ENCODE measurements around the gene PAIP2B.

The PAIP2B gene, protein sequence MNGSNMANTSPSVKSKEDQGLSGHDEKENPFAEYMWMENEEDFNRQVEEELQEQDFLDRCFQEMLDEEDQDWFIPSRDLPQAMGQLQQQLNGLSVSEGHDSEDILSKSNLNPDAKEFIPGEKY

DNA sequence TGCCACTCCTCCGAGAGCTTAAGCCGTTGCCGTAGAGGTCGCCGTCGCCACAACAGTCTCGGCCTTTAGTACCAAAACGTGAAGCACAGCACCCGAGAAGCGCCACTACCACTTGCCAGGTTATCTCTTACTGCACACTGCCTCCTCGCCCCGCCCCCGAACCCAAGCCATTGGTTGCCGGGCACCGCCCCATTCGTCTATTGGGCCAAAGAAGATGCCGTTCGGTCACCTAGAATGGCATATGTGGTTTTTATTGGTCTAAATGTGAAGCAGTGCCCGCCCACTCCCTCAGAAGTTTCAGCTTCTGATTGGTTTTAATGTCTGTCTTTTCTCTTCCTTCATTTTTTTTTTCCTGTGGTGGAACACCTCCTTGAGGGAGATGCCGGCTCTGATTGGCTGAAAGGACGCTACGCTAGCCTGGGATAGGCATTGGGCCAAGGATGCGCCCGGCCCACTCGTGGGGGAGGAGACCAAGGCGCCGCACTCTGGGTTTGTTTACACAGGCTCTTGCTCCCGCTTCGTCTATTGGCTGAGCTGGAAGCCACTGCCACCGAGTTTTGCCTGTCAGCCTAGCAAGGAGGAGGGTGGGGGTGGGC is at the start of gene PAIP2B:
Gene PAIP2B (minus strand): TSS at position 139 of the 596 bp plus-strand sequence. CDS start 24,514 bp downstream, outside the sequence.
- Histone ChIP-seq H3K27ac (ENCODE audit: low read length) (peak within 1 kb of the TSS; percentile 53), H3K4me3 (ENCODE audit: low read length in 2 of 2) (peak within 1 kb of the TSS; percentile 93 to 97), H3K9ac (ENCODE audit: low read length in 2 of 2) (peak within 1 kb of the TSS; percentile 74 to 82), H3K27me3 (ENCODE audit: control insufficient read depth in 1 of 2, insufficient read depth in 2 of 2, low read length in 2 of 2) (no peaks in the 10 kb centered on the region), H3K36me3 (ENCODE audit: control insufficient read depth in 2 of 2, insufficient read depth in 2 of 2, low read length in 2 of 2) (no peaks in the 10 kb centered on the region), H3K4me1 (ENCODE audit: control insufficient read depth, insufficient read depth, low read length) (peaks cover 9% of the 10 kb centered on the region), H3K9me3 (ENCODE audit: control insufficient read depth in 2 of 2, low read length in 2 of 2) (no peaks in the 10 kb centered on the region)

DNA sequence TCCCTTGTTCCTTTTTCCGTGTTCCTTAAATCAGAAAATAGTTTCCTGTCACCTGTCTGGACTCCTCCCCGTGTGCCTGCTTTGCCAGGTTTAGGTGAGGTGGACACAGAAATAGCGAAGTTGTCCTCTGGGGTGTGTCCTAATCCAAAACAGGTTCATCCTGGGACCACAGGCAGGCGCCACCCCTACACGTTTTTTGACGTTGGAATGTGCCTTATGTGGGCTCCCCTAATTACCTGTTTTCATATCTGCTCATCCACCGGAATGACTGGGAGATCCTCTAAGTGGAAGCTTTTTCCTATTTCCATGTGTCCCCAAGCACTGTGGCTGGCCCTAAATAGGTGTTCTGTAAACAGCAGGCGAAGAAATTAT is 49.0 kb upstream of the PAIP2B start:
- Histone ChIP-seq H3K9me3 (ENCODE audit: control insufficient read depth in 2 of 2, low read length in 2 of 2) (no peaks in the 10 kb centered on the region), H3K36me3 (ENCODE audit: control insufficient read depth in 2 of 2, insufficient read depth in 2 of 2, low read length in 2 of 2) (no peaks in the 10 kb centered on the region), H3K27me3 (ENCODE audit: control insufficient read depth in 1 of 2, insufficient read depth in 2 of 2, low read length in 2 of 2) (peaks cover 10 to 18% of the 10 kb centered on the region in 2 donors), H3K4me3 (ENCODE audit: low read length in 2 of 2) (peak overlapping the region; percentile 46 to 75), H3K27ac (ENCODE audit: low read length) (no peak overlapping the region), H3K9ac (ENCODE audit: low read length in 2 of 2) (no peak overlapping the region), H3K4me1 (ENCODE audit: control insufficient read depth, insufficient read depth, low read length) (peaks cover 20% of the 10 kb centered on the region)

DNA sequence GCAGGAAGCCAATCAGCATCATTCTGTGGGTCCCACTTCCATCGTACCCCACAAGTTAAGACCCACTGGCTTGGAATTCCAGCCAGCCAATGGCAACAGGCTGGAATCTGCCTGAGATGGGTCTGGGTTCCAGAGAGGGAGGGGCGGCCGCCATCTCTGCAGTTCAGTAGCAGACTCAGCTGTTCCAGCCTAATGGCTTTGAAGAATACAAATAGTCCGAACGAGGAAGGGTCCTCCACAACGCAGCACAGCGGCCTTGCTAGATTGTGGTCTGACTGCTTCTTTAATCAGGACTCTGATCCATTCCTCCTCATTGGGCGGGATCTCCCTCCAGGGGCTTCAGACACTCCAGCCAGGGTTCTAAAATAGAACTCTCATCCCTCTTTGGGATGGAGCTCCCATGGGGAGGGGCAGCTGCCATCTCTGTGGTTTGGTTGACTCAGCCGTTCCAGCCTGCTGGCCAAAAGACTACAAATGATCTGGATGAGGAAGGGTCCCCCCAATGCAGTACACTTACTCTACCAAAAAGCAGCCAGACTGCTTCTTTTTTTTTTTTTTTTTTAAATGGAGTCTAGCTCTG is 42.7 kb upstream of the PAIP2B start:
- H3K27ac ChIP-seq (ENCODE audit: low read length) = no peak overlapping the region
- H3K4me1 ChIP-seq (ENCODE audit: control insufficient read depth, insufficient read depth, low read length) = no peaks in the 10 kb centered on the region

DNA sequence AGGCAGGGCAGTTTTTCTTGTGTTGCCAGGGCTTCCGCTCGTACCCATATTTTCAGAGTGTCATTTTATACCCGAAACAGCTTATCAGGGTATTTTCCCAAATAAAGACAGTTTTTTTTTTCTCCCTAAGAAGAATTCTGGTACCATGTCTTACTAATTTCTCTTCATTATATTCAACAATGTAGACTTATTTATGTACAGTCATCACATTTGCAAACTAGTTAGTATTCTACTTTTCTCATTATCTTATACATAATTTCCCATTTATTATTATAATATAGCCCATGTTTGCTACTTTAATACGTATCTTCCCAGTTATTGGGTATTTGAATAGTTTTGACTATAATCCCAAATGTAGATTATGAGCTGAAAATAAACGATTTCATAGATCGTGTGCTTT is 36.5 kb upstream of the PAIP2B start:
- H3K36me3 ChIP-seq (ENCODE audit: control insufficient read depth in 2 of 2, insufficient read depth in 2 of 2, low read length in 2 of 2) = no peaks in the 10 kb centered on the region
- H3K4me1 ChIP-seq (ENCODE audit: control insufficient read depth, insufficient read depth, low read length) = no peaks in the 10 kb centered on the region
- H3K9ac ChIP-seq (ENCODE audit: low read length in 2 of 2) = no peak overlapping the region
- H3K27ac ChIP-seq (ENCODE audit: low read length) = no peak overlapping the region
- peaks cover 0 to 3% of the 10 kb centered on the region in 2 donors for H3K27me3 ChIP-seq (ENCODE audit: control insufficient read depth in 1 of 2, insufficient read depth in 2 of 2, low read length in 2 of 2)
- H3K9me3 ChIP-seq (ENCODE audit: control insufficient read depth in 2 of 2, low read length in 2 of 2) = no peaks in the 10 kb centered on the region
- H3K4me3 ChIP-seq (ENCODE audit: low read length in 2 of 2) = no peak overlapping the region

More for the DNA sequence above, 42.7 kb upstream of the PAIP2B start:
- no peak overlapping the region for H3K4me3 ChIP-seq (ENCODE audit: low read length in 2 of 2)
- peaks cover 0 to 3% of the 10 kb centered on the region in 2 donors for H3K27me3 ChIP-seq (ENCODE audit: control insufficient read depth in 1 of 2, insufficient read depth in 2 of 2, low read length in 2 of 2)
- no peak overlapping the region for H3K9ac ChIP-seq (ENCODE audit: low read length in 2 of 2)
- no peaks in the 10 kb centered on the region for H3K36me3 ChIP-seq (ENCODE audit: control insufficient read depth in 2 of 2, insufficient read depth in 2 of 2, low read length in 2 of 2)
- H3K9me3 ChIP-seq (ENCODE audit: control insufficient read depth in 2 of 2, low read length in 2 of 2) = no peaks in the 10 kb centered on the region

DNA sequence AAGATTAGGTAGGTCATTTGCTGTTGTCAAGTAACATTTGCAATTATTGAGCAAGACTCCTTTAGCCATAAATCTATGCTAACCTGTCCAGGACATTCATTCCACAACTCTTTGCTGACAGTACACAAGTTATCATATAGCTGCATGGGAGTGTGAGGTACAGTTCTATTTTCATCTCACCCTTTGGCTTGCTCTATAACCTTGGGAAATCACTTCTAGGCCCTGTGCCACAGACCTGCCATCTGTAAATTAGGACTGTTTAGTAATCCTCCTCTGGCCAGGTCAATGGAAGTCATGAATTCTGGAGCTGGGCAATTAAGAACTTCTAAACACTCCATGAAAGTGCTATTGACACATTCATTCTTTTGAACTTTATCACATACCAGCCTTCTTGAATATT is 34.6 kb upstream of the PAIP2B start:
- Histone ChIP-seq H3K9me3 (ENCODE audit: control insufficient read depth in 2 of 2, low read length in 2 of 2) (no peaks in the 10 kb centered on the region), H3K9ac (ENCODE audit: low read length in 2 of 2) (no peak overlapping the region), H3K27ac (ENCODE audit: low read length) (no peak overlapping the region), H3K36me3 (ENCODE audit: control insufficient read depth in 2 of 2, insufficient read depth in 2 of 2, low read length in 2 of 2) (no peaks in the 10 kb centered on the region), H3K27me3 (ENCODE audit: control insufficient read depth in 1 of 2, insufficient read depth in 2 of 2, low read length in 2 of 2) (peaks cover 0 to 3% of the 10 kb centered on the region in 2 donors), H3K4me3 (ENCODE audit: low read length in 2 of 2) (no peak overlapping the region), H3K4me1 (ENCODE audit: control insufficient read depth, insufficient read depth, low read length) (no peaks in the 10 kb centered on the region)

DNA sequence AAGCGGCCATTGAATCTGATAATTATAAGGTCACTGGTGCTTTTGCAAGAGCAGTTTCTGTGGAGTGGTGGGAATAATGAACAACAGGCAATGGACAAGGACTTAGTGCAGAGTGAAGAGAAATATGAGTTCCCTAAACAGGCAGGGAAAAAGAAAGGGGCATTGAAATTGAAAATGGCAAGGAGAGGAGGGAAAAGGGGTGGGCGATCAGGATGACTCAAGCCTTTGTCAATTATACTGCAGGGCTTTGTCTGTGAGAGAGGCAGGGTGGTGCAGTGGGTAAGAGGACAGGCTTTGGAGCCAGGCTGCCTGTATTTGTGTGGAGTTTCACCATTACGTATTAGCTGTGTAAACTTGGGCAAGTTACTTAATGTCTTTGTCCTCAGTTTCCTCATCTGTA is 29.5 kb upstream of the PAIP2B start:
- Histone ChIP-seq H3K4me3 (ENCODE audit: low read length in 2 of 2) (no peak overlapping the region), H3K9ac (ENCODE audit: low read length in 2 of 2) (no peak overlapping the region), H3K27me3 (ENCODE audit: control insufficient read depth in 1 of 2, insufficient read depth in 2 of 2, low read length in 2 of 2) (peaks cover 0 to 4% of the 10 kb centered on the region in 2 donors), H3K9me3 (ENCODE audit: control insufficient read depth in 2 of 2, low read length in 2 of 2) (no peaks in the 10 kb centered on the region), H3K27ac (ENCODE audit: low read length) (no peak overlapping the region), H3K4me1 (ENCODE audit: control insufficient read depth, insufficient read depth, low read length) (no peaks in the 10 kb centered on the region), H3K36me3 (ENCODE audit: control insufficient read depth in 2 of 2, insufficient read depth in 2 of 2, low read length in 2 of 2) (no peaks in the 10 kb centered on the region)

DNA sequence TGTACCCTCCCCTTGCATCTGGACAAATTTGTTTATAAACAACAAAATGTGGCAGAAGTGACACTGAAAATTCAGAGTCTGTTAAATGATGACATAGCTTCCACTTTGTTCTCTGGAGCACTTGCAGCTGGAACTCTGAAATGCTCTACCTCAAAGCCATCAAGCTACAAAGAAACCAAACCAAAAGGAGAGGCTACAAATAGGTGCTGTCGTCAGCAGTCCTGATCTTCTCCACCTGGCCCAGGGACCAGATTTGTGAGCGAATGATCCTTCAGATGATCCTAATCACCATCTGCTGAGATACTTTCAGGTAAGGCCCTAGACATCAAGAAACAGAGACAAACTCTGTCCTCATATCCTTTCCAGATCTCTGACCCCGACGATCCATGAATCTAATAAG is 27.9 kb upstream of the PAIP2B start:
- no peaks in the 10 kb centered on the region for H3K36me3 ChIP-seq (ENCODE audit: control insufficient read depth in 2 of 2, insufficient read depth in 2 of 2, low read length in 2 of 2)
- no peaks in the 10 kb centered on the region for H3K9me3 ChIP-seq (ENCODE audit: control insufficient read depth in 2 of 2, low read length in 2 of 2)
- peaks cover 0 to 2% of the 10 kb centered on the region in 2 donors for H3K27me3 ChIP-seq (ENCODE audit: control insufficient read depth in 1 of 2, insufficient read depth in 2 of 2, low read length in 2 of 2)
- H3K9ac ChIP-seq (ENCODE audit: low read length in 2 of 2) = no peak overlapping the region
- no peak overlapping the region for H3K4me3 ChIP-seq (ENCODE audit: low read length in 2 of 2)
- H3K27ac ChIP-seq (ENCODE audit: low read length) = no peak overlapping the region
- no peaks in the 10 kb centered on the region for H3K4me1 ChIP-seq (ENCODE audit: control insufficient read depth, insufficient read depth, low read length)

DNA sequence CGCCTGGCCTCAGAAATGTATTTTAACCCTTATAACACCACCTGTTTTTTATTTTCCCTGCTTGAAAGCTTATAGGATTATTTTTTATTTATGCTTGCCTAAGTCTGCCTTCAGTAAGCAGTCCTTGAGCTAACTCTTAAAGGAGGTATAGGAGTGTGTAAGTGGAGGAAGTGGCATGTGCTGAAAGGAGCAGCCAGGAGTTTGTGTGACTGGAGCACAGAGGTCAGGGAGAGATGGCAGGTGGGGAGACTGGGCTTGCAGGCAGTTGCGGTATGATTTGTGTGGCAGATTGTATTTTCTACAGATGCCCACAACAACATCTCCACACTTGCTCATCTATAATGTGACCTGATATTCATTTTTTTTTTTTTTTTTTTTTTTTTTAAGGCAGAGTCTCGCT is 27.2 kb upstream of the PAIP2B start:
- Histone ChIP-seq H3K4me1 (ENCODE audit: control insufficient read depth, insufficient read depth, low read length) (no peaks in the 10 kb centered on the region), H3K27me3 (ENCODE audit: control insufficient read depth in 1 of 2, insufficient read depth in 2 of 2, low read length in 2 of 2) (peaks cover 0 to 2% of the 10 kb centered on the region in 2 donors), H3K36me3 (ENCODE audit: control insufficient read depth in 2 of 2, insufficient read depth in 2 of 2, low read length in 2 of 2) (no peaks in the 10 kb centered on the region), H3K9me3 (ENCODE audit: control insufficient read depth in 2 of 2, low read length in 2 of 2) (no peaks in the 10 kb centered on the region), H3K27ac (ENCODE audit: low read length) (no peak overlapping the region), H3K9ac (ENCODE audit: low read length in 2 of 2) (no peak overlapping the region), H3K4me3 (ENCODE audit: low read length in 2 of 2) (no peak overlapping the region)

DNA sequence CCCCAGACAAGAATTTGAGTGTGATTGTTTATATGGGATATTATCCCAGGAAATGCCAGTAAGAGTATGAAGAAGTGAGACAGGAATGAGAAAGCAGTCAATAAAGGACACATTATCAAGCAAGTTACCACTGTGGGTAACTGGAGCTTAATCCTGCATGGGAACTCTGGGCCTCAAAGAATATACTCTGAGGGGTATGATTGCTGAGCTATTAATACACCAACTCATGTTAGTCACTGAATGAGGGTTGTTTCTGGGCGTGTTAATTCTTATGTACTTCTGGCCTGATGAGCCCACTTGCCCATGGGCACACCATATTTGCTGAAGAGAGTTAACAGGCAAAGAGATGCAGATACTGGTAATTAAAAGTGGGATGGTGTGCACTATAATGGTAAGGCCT is 26.6 kb upstream of the PAIP2B start:
- Histone ChIP-seq H3K9me3 (ENCODE audit: control insufficient read depth in 2 of 2, low read length in 2 of 2) (no peaks in the 10 kb centered on the region), H3K9ac (ENCODE audit: low read length in 2 of 2) (no peak overlapping the region), H3K4me3 (ENCODE audit: low read length in 2 of 2) (no peak overlapping the region), H3K4me1 (ENCODE audit: control insufficient read depth, insufficient read depth, low read length) (no peaks in the 10 kb centered on the region), H3K36me3 (ENCODE audit: control insufficient read depth in 2 of 2, insufficient read depth in 2 of 2, low read length in 2 of 2) (no peaks in the 10 kb centered on the region), H3K27me3 (ENCODE audit: control insufficient read depth in 1 of 2, insufficient read depth in 2 of 2, low read length in 2 of 2) (peaks cover 0 to 2% of the 10 kb centered on the region in 2 donors), H3K27ac (ENCODE audit: low read length) (no peak overlapping the region)

DNA sequence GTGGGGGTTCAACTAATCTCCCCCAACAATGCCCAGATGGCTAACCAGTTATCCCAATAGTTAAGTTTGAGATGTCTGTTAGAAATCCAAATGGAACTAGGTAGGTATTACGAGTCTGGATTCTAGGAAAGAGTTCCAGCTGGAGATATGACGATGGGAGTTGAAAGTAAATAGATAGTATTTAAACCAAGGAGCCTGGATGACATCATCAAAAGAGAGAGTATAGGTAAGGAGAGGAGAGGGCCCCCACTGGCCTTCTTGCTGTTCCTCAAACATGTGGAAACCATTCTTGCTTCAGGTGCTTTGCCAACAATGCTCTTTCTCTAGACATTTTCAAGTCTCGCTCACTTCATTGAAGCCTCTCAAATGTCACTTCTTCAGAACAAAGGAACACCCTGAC is 26.0 kb upstream of the PAIP2B start:
- no peaks in the 10 kb centered on the region for H3K9me3 ChIP-seq (ENCODE audit: control insufficient read depth in 2 of 2, low read length in 2 of 2)
- no peaks in the 10 kb centered on the region for H3K4me1 ChIP-seq (ENCODE audit: control insufficient read depth, insufficient read depth, low read length)
- H3K4me3 ChIP-seq (ENCODE audit: low read length in 2 of 2) = no peak overlapping the region
- no peak overlapping the region for H3K9ac ChIP-seq (ENCODE audit: low read length in 2 of 2)
- no peak overlapping the region for H3K27ac ChIP-seq (ENCODE audit: low read length)
- no peaks in the 10 kb centered on the region for H3K36me3 ChIP-seq (ENCODE audit: control insufficient read depth in 2 of 2, insufficient read depth in 2 of 2, low read length in 2 of 2)
- peaks cover 0 to 2% of the 10 kb centered on the region in 2 donors for H3K27me3 ChIP-seq (ENCODE audit: control insufficient read depth in 1 of 2, insufficient read depth in 2 of 2, low read length in 2 of 2)

DNA sequence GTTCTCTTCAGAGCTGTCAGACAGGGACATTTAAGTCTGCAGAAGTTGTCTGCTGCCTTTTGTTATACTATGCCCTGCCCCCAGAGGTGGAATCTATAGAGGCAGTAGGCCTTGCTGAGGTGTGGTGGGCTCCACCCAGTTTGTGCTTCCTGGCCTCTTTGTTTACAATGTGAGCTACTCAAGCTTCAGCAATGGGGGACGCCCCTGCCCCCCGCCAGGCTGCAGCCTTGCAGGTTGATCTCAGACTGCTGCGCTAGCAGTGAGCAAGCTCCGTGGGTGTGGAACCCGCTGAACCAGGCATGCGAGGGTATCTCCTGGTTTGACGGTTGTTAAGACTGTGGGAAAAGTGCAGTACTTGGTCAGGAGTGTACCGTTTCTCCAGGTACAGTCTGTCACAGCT is 24.0 kb upstream of the PAIP2B start:
- H3K27ac ChIP-seq (ENCODE audit: low read length) = no peak overlapping the region
- H3K4me1 ChIP-seq (ENCODE audit: control insufficient read depth, insufficient read depth, low read length) = no peaks in the 10 kb centered on the region
- no peak overlapping the region for H3K4me3 ChIP-seq (ENCODE audit: low read length in 2 of 2)
- no peaks in the 10 kb centered on the region for H3K9me3 ChIP-seq (ENCODE audit: control insufficient read depth in 2 of 2, low read length in 2 of 2)
- H3K36me3 ChIP-seq (ENCODE audit: control insufficient read depth in 2 of 2, insufficient read depth in 2 of 2, low read length in 2 of 2) = no peaks in the 10 kb centered on the region
- H3K9ac ChIP-seq (ENCODE audit: low read length in 2 of 2) = no peak overlapping the region
- H3K27me3 ChIP-seq (ENCODE audit: control insufficient read depth in 1 of 2, insufficient read depth in 2 of 2, low read length in 2 of 2) = peaks cover 0 to 2% of the 10 kb centered on the region in 2 donors
